Measurements from ENCODE around the gene SEMA5A.

The SEMA5A gene

DNA sequence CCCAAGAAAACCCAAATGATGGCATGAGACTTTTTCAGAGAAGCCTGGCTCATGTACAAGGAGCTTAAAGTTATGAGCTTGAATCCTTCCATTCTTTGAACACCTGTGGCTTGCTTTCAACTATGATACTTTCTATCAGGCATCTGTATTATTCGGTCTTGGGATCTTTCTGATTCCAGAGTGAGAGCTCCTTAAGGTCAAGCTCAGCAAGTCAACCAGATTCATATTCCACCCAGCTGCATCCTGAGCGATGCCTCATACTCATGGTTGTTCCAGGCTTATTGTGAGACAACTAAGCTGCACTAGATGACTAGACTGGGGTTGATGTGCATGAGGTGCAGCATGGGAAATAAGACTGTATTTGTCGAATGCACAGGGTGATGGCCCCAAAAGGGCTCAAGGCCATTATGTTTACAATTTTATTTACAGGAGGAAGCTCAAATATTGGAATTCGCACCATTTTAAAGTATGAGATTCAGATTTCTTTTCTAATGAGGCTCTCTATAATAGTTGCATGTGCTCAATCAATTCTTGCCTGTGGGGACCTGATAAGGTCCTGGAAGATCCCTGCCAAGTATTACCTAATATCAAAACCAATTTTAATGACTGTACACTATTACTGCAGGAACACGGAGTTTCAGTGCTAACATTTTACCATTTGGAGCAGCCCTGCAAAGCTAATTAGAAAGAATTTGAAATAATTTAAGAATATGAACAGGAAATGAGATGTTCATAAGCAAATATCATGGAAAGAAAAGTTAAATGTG is 453.8 kb downstream of the SEMA5A start:
- no peak for DNase-seq

DNA sequence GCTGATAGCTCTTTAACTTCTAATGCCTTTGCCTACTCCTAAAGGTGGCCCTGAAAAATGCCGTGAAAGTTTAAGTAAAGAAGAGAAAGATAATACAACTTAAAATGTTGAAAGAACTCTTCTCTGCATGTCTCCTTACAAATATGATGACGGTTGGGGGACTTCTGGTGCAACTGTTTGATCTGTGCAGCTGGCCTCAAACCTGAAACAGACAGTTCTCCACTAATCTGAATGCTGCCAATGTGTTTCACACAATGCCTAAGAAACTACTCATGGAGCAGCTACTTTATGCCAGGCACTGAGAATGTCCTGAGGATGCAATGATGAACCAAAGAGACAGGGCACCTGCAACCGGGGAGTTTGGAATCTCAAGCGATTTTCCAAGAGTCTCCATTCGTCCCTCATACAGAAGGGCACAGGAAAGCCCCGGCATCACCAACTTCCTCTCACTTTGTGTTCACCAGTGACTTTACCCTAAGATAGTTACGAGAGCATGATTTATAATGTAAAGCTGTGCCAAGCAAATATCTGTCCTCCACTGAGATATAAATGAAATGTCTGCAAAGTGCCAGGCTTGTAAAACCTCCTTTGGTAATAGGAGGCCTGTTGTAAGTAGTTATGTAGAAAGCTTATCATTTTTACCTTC is 455.4 kb downstream of the SEMA5A start:
- no peak for DNase-seq

DNA sequence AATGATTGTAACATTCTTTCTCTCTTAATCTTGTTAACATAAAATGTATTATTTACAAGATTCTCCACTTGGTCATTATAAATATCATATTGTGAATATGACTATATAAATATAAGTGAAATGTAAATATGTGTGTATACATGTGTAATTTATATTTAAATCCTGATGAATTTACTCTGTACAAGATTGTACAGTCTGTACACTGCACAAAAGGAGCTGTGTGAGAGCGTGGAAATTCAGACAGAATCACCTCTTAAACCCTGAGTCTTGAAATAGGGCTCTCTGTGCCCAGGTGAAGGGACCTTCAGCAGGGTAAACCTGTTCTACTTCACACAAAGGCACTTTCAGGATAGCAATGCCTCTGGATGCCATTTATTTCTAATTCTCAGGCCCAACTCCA is 456.0 kb downstream of the SEMA5A start:
- DNase-seq = no peak

DNA sequence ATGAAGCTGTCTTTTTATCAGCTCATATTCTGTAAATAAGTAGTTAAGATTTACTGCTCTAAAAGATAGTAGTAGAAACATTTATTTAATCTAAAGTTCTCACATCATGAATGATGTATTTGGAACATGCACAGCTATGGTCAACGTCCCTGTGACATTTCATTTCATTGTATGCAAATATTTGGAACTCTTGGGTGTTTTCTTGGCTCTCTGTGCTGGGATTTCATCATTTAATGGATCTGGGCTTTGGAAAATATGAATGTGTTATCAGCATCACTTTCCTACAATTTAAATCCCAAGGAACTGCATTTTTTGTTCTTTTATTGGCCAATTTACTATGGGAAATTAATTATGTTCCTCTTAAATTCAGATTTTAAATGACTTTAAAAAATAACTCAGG is 462.9 kb downstream of the SEMA5A start:
- DNase-seq = no peak

DNA sequence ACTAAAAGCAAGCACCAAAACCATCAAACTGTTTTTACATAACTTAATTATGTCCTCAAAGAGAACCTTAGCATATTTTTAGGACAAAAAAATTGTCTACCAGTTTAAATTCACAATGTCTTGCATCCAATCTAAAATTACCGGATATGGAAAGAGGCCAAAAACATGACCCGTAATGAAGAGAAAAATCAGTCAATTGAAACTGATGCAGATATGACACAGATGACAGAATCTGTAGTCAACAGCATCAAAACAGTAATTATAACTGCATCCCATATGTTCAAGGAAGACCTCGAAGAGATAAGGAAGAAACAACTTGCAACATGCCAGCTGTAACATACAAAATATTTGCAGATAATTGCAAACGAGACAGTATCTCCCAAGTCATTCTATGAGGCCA is 473.2 kb downstream of the SEMA5A start:
- DNase-seq = no peak

DNA sequence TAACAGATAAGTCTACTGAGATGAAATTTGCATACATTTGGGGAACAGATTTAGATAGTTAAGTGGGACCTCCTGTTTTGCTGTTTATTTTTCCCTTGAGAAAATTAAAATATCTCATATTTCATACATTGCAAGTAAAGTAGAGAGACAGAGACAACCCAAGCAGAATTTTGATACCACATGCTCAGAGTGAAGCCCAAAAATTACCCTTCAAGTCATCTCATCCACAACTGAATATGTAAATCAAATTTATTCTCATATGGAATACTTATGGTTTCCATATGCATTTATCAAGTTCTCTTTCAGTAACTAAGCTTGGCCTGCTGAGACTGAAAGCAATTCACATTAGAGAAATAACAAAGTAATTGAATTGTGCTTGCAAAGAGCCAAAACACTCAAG is 474.4 kb downstream of the SEMA5A start:
- DNase-seq = no peak

DNA sequence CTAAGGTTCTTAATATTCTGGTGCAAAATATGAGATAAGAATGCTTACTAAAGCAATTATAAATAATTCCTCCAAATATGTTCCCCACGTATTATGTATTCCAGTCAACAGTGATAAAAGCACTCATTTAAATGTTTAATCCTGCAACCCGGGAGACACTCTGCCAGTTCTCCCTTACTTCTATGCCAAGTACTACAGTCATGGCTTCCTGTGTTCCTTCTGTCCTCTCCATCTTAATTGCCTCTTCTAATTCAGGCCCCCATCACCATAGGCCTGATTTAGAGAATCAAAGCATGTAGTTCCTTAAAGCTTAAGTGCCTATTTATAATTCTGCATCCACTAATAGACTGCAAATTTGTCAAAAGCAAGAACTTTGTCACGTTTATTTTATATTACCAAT is 474.8 kb downstream of the SEMA5A start:
- DNase-seq = no peak

DNA sequence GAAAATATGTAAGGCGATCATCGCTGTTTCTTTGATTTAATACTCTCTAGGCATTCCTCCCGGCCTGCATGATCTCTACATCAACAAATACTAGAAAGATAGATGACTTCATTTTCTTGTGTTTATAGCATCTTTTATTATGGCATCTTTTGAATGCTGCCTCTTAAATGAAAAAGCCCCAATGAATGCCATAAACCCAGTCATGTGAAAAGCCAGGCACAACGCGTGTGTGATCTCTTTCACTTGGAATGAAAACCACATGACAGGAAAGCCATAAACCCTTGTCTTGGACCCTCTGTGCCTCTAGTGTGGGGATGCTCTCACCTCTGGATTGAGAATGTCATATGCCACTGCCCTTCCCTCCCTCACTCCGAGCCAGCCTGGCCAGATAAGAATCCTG is 476.2 kb downstream of the SEMA5A start:
- DNase-seq = no peak

DNA sequence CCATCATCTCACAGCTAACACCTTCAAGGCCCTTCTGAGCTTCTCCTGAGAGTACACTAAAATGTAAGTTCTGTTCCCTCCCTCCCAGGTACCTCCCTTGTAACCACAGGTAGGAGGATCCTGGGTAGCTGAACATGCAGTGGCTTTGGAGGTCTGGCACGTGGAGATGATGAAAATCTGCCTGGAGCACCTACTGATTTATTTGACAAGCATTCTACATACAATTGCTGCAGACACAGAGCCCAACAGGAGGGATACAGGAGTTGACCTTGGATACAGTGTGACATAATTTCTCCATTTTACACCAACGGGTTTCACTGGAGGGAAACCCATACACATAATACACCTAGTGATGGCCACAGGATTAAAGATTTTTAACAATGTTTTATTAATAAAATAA is 478.7 kb downstream of the SEMA5A start:
- DNase-seq = no peak

DNA sequence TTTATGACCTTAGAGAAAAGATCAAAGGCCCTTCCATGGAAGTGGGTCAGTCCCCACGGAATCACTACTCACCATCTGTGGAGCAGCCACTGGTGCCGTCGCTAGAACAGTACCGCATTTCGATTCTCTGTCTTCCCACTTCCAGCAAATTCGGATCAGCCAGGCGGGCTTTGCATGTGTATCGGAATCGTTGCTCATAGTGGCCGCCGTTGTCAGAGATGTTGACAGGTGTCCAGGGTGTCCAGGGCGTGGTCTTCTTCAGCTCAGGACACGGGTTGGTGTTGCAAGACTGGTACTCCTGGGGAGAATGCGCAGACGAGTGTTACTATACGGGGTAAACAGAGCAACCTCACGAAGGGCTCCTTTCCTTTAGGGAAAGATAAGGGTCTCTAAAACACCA is 479.5 kb downstream of the SEMA5A start:
- no peak for DNase-seq

DNA sequence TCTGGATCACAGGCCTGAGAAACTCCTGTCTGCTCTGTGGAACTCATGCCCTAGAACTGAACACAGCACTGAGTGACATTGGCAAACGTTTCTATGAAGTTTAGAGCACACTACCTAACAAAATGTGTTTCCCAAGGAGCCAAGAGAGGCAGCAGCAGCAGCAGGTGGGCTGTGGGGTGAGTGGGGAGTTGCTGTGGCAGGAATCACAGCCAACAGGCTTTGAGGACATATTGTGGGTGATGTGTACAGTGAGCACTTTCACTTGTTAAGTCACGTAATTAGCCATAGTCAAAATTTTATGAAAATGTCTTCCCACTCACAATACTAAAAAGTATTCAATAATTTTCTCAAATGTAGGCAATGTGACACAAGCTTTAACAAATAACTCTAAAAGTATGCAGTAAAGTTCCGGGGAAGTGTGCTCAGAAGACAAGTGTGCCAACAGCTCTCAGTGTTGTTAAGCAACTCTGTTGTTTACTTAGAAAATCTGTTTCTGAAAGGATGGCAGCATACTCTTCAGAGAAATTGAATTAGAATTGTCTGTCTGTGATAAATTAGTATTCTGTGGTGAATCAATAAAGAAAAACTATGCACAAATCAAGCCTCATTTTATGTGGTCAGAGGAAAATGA is 482.1 kb downstream of the SEMA5A start:
- DNase-seq = no peak

DNA sequence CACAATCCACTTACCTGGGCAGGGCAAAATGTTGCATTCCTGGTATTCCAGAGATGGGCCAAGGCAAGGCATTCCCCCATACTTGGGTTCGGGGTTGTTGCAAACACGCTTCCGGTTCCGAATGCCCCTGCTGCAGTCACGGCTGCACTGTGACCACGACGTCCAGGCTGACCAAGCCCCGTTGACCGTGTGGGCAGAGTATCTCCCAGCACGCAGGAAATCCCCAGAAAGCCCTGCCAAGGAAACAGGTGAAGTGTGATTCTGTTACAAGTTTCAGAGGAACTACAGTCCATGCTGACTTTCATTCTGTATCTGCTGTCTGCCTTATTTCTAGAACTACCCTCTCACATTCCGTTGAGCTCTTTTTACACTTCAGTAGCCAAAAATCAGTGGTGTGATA is 483.0 kb downstream of the SEMA5A start:
- DNase-seq = no peak

DNA sequence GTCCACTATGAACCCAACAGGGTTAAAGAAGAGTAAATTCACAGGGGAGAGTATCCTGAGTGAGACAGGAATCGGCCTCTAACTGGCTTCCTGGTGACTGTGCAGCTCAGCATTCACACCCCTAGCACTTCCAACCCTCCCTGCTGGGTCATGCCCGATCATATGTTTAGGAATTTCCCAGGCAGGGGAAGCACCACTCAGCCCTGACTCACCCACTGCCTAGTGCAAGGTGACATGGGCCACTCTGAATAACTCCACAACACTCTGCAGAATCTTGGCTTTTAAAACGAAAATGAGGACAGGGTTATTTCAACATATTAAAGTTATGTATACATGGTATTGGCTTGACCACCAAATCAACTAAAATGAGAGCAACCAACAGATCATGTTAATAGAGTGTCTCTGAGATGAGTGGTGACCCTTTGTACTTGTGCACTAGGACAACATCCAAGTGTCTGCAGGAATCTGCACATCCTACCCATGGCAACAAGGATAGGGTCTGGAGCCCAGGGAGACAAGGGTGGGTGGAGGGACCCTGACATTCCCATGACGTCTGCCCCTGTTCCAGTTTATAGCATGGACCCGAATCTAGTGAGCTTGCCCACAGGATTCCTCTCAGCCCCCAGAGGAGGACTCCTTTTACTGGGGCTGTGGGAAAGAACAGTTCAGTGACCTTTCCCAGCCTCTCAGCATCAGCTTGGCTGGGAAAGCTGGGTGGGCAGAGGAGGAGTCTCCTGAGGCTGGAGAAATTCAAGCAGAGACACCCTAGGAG is 485.8 kb downstream of the SEMA5A start:
- no peak for DNase-seq

DNA sequence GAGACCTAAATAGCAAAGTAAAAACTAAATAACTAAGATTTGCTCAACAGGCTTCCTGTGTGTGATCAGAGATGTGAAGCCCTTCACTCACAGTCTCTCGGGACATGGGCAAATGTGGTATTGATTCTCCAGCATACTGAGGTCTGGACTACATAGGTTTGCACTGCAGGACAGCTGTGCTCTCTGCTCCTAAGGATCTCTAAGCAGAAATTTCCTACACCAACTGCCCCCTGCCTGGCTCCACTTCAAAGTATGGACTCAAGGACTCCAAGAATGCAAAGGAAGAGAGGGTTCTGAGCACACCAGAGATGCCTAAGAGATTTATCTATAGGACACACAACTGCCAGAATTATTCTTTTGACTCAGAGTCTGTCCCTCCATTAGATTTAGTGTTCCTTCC is 487.2 kb downstream of the SEMA5A start:
- no peak for DNase-seq

DNA sequence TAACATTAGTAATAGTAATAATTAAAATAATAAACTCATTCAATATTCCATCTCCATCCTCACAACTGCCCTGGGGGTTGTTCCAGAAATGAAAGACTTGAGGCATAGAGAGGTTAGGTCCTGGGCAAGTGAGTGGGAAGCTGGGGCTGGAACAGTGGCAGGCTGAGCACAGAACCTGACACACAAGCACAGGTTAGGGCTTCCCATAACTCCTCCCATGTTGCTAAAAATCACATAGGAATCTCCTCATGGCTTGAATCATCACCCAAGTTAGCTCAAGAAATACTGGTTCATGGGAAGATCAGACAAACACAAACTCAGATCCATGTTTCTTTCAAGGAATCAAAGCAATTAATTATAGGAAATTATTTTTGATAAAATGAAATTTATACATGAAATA is 487.7 kb downstream of the SEMA5A start:
- no peak for DNase-seq

DNA sequence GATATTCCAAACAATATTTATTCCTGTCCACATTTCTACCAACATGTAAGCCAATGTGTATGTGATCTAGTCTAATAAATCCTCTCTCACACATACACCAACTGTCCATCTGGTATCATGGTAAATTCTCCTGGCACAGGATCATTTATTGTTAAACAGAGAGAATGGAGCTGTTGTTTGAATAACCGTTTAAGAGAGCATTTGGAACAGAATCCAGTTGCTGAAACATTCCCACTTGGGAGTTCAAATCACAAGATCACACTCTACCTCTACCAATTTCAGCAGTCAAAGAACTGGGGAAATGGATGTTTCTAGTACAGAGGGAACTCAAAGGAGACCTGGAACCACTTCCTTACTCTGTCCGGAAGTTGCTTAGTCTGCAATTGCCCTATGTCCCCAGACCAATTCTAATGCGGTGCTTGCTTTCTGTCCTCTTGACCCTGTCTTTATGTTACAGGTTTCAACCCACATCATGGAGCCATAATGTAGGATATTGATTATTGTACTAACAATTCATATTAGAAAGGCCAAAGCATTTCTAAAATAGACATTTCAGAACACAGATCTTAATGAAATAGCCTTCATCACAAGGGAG is 488.4 kb downstream of the SEMA5A start:
- DNase-seq = no peak

DNA sequence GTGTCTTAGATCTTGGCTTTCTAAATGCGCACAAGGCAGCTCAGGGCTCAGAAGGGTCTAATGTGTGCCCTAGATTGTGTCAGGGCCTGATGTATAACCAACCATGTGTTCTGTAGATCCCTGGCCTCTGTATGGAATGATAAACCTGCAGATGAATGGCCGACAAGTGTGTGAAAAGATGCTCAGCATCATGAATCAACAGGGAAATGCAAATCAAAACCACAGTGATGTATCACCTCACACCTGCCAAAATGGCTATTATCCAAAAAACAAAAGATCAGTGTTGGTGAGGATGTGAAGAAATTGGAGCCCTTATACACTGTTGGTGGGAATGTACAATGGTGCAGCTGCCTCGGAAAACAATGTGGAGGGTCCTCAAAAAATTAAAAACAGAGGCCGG is 489.8 kb downstream of the SEMA5A start:
- DNase-seq = no peak

DNA sequence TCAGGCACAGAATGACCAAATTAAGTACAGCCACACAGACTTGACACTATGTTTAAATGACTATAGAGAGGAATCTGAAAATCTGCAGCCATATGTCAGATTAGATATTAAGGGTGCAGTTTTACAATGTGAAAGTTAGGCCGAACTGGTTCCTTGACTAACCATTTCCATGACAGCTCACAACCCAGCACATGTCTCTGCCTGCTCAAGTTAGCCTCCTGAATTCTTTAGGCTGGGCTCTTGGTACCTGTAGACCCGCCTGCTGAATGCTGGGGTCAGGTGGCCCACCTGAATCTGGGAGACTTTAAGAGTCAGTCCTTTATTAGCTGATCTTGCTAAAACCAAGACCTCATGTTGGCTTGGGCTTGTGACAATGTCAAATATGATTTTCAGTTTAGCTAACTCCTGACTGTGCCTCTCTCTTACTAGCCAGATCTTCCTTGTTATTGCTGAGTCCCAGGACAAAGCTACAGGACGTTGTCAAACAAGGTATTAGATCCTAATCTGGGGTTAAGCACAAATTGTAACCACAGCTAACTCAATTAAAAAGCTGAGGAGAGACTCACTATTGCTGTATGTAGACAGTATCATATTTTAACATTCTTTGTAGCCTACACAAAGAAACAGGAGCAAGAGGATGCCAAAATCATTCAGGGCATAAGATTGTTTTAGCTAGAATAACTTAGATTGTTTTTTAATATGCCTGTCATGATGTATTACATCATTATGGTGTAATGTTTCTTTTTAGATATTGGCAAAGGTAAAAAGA is 490.9 kb downstream of the SEMA5A start:
- DNase-seq = no peak

DNA sequence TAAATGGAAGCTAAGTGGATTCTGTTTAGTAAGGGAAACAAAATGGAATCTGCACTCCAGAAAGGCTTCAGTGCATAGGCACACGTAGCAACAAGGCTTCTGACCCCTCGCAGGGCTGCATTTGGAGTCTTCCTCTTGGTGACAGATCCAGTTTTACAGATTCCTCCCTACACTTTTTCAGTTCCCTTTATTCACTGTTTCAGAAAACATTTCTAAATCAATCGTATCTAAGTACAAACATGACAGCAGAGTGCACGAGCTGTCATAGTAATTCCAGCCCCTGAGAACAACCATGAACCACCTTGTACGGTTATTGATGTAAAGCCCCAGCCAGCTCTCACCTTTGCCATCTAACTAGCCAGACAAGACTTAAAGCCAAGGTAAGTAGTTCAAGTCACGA is 491.6 kb downstream of the SEMA5A start:
- DNase-seq = no peak

DNA sequence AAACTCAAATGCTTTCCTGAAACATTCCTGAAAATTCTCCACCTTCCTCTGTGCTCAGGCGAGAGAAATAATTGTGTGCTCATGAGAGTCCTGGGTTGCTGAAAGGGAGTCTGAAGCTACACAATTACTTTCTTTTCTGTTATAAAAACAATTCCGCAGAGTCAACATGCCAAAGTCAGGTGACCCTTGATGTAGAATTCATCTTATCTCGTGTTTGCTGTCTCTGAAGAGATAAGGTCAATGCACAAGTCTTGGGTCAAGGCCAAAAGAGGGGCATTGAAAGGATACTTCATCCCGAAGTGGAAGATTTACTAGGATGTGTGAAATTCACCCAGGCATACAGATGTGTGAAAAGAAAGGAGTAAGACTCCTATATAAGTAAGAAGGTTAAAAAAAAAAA is 493.5 kb downstream of the SEMA5A start:
- DNase-seq = no peak

DNA sequence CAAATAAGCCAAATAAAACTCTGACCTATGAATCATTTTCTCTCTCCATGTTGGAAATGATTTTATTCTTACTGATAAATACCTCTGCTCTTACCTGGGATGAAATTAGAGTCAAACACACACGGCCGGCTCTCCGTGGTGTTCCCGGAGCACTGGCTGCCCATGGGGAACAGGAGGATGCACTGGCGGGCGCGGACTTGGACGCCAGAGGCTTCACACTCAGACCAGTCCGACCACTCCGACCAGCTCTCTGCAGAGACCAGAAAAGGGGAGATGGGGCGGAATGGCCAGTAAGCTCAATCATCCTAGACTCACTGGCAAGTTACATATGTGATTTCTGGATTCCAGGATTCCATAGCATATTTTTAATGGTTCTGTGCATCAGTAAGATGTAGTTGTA is 494.1 kb downstream of the SEMA5A start:
- DNase-seq = no peak

DNA sequence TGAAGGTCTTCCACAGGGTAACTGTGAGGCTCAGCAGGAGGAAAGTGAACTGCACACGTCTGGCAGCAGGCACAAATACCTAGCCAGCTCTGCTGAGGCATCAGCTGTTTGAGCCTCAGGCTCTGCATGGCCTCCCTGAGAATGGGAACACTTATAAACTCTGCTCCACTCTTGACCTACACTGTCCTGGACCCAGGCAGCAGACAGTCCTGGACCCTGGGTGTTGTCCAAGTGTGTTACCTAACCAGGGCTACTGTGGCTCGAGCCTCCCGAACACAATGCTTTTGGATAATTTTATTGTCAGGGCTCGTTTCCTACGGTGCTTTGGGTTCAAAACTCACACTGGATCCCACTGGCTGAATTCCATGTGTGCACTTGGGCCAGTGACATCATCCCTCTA is 497.9 kb downstream of the SEMA5A start:
- DNase-seq = no peak

All from DMS79 treated with DMSO at 0.1 percent for 48 hours (cell line).